ENCODE measurements around the gene GRN.
"Not testable (repeated sequence)": the region's sequence is repeated elsewhere in the genome, so short reads cannot be mapped to it uniquely, and the experiment has no call there.

Gene GRN

DNA sequence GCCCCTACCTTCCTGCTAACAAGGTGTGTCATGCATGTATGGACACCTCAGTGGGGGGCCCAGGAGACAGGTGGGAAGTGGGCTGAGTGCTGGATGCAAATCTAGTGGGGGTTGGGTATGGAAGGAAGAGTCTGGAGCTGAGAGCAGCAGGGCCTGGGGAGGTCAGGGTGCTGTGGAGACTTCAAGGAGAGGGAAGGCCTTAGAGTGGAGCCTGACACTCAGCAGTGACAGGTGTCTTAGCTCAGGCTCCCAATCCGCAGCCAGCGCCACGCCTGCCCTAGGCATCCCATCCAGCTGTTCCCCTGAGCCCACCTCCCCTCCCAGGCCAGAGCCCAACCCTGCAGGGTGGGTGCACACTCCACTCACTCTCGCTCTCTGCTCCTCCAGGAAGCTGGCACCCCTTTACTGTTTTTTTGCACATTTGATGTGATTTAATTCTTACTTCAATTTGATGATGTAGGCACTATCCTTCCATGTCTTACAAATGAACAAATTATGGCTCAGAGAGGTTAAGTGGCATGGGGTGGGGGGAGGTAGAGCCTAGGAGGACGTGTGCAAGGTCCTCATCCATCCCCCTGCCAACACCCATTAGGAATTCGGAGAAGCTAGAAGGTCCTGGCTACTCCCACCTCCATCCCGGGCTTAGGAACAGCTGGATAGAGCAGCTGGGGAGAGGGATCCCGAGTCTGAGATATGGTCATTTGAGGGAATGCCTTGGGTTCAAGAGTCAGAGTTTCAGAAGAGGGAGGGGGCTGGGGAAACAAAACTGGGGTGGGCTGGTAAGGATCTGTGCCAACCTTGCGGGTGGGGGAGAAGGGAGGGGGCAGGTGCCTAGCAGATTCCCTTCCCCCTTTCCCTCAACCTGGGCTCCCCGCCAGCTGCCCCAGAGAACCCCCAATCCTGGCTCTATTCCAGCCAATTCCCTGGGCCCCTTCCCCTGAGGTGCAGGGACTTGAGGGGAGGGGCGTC, 16.5 kb downstream of the GRN start:
- DNase-seq (ENCODE audit: low read depth), result no peak

DNA sequence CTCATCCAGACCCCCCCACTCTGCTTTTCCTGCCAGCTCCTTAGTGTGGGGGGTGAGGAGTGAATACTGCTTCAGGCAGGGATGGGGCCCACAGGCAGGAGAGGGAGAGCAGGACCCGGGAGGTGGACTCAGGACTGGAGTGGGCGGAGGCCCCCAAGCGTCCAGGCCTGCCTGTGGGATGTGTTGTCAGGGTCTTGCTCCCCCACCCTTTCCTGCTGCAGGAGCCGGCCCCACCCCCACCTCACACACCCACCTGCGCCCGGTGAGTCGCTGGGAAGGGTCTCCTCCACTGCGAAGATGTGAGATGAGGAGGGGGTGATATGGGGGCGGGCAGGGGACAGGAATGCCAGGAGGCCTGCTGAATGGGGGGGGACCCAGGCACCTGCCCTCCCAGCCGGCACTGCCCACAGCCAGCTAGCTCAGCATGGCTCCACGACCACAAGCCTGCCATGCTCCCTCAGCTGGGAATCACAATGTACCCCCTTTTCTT, 17.4 kb downstream of the GRN start:
- DNase-seq (ENCODE audit: low read depth), result no peak

DNA sequence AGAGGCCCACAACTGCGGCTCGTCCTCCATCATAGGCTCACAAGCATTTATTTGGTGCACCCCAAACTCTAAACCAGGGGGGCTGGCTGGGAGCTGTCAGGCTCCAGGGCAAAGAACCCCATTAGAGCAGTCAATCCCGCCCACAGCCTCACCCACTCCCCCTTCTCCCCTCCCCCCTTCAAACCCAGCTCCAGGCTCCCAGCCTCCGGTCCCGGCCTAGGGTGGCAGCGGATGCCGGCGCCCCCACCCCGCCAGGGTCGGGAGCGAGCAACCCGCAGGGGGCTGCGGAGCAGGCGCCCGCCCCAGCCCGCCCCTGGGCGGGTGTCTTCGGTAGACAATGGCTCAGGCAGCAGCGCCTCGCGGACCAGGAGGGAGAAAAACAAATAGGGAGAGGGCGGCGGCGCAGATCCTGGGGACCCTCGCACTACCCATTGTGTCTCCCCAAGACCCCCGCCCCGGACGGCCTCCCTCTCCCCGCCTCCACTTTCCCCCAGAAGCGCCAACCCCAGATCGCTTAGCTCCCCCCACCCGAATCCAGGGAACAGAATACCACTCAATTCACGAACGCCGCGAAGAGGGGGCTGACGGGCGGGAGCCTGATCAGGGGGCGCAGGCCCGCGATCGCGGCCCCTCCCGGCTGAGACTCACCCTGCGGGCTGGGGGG, 18.0 kb downstream of the GRN start:
- DNase-seq (ENCODE audit: low read depth), result no peak

DNA sequence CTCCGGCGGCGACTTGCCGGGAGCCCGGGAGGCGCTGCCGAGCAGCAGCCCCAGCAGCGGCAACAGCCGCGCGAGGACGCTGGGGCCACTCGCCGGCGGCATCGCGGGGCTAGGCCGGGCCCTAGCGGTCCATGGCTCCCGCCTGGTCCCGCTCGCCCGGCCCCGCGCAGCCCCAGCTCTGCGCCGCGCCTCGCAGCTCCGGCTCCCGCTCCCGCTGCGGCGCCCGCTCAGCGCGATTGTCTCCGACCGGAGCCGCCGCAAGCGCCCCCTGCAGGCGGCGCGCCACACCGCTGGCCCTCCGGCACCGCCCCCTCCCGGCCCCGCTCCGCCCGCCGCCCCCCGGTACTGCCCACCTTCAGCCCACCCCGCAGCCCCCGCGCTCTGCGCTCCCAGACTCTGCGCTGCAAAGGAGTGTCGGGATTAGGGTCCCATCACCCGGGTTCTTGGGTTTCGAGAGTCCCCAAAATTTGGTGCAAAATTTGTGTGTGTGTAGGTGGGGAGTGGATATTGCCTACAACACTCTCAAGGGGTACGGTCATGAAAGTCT, 18.6 kb downstream of the GRN start, which contains the start of gene FAM171A2:
Gene FAM171A2, minus strand, starts transcription at position 241 of the 547 bp plus-strand sequence. Its CDS starts 139 bp downstream, at position 102.
- DNase-seq (ENCODE audit: low read depth), result peak; percentile 57

DNA sequence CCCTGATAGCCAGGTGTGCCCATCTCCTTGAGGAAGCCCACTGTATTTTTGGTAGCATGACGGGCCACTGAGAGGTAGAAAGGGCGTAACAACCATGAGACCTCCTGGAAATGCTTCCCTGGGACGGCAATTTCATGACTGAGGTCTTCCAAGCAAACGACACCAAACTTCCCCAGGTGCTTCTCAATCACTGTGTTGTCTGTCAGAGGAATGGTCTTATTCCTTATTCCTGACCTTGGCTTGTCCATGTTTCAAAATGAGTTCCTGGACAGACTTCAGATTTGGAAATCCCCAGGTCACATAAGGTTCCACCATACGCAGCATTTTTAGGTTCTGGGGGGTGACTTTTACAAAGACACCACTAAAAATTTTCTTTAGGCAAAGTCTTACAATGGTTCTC, 19.9 kb downstream of the GRN start:
- DNase-seq (ENCODE audit: low read depth), result not testable (repeated sequence)

DNA sequence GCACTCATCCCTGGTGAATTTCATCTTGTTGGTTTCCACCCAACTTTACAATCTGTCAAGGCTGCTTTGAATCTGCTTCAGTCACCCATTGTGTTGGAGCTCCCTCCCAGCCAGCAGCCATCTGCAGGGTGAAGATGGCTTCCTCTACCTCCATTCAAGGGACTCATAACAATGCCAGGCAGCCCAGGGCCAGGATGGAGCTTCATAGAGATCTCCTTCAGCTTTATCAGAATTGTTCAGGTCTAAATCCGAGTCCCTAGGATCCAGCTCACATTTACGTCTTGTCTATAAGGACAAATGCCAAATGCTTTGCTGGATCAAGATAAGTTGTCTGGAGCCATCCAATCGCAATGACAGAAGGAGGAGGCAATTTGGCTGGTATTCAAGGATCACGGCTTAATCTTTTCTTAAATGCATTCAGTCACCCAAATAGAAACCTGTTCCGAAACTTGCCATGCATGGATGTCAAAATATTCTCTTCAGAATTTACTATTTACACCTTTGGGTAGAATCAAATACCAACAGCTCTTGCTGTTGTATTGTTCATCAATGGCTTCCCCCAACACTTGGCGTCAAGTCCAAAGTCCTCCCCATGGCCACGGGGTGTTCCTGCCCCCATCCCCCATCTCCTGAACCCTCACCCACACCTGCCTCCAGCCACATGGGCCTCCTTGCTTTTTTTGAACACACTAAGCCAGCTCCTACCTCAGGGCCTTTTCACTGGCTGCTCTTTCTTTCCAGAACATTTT, 22.3 kb downstream of the GRN start:
- DNase-seq (ENCODE audit: low read depth), result no peak

DNA sequence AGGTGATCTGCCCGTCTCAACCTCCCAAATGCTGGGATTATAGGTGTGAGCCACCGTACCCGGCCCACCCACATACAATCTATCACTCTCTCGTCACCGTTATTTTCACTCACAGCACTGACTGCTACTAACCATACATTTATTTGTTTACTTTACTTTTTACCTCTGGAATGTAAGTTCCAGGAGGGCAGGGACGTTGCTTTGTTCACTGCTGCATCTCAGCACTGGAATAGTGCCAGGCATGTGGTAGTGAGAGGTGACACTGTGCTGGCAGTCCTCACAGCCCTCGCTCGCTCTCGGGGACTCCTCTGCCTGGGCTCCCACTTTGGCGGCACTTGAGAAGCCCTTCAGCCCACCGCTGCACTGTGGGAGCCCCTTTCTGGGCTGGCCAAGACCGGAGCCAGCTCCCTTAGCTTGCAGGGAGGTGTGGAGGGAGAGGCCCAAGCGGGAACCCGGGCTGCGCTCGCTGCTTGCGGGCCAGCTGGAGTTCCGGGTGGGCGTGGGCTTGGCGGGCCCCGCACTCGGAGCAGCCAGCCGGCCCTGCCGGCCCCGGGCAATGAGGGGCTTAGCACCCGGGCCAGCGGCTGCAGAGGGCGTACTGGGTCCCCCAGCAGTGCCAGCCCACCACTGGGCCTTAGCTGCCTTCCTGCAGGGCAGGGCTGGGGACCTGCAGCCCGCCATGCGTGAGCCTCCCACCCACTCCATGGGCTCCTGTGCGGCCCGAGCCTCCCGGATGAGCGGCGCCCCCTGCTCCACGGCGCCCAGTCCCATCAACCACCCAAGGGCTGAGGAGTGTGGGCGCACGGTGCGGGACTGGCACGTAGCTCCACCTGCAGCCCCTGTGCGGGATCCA, 23.5 kb downstream of the GRN start:
- DNase-seq (ENCODE audit: low read depth), result not testable (repeated sequence)

DNA sequence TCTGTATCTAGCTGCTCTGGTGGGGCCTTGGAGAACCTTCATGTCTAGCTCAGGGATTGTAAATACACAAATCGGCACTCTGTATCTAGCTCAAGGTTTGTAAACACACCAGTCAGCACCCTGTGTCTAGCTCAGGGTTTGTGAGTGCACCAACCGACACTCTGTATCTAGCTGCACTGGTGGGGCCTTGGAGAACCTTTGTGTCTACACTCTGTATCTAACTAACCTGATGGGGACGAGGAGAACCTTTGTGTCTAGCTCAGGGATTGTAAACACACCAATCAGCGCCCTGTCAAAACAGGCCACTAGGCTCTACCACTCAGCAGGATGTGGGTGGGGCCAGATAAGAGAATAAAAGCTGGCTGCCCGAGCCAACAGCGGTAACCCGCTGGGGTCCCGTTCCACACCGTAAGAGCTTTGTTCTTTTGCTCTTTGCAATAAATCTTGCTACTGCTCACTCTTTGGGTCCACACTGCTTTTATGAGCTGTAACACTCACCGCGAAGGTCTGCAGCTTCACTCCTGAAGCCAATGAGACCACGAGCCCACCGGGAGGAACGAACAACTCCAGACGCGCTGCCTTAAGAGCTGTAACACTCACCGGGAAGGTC, 24.4 kb downstream of the GRN start:
- not testable (repeated sequence) for DNase-seq (ENCODE audit: low read depth)

DNA sequence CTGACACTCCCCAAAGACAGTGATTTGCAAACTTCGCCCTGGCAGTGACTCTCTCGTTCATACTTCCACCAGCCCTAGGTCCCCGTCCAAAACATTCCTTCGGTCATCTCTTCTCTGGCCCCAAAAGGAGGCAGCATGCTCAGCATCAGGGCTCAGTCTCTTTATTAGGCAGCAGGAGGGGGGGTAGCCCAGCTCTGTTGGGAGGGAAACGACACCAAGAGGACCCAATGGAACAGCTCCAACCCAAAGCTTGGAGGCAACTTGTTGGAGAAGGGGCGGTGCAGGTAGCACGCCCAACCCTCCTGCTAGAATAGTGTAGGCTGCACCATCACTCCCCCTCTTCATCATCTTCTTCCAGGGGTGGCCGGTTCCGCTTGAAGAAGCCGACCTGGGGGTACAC, 26.9 kb downstream of the GRN start:
- no peak for DNase-seq (ENCODE audit: low read depth)

DNA sequence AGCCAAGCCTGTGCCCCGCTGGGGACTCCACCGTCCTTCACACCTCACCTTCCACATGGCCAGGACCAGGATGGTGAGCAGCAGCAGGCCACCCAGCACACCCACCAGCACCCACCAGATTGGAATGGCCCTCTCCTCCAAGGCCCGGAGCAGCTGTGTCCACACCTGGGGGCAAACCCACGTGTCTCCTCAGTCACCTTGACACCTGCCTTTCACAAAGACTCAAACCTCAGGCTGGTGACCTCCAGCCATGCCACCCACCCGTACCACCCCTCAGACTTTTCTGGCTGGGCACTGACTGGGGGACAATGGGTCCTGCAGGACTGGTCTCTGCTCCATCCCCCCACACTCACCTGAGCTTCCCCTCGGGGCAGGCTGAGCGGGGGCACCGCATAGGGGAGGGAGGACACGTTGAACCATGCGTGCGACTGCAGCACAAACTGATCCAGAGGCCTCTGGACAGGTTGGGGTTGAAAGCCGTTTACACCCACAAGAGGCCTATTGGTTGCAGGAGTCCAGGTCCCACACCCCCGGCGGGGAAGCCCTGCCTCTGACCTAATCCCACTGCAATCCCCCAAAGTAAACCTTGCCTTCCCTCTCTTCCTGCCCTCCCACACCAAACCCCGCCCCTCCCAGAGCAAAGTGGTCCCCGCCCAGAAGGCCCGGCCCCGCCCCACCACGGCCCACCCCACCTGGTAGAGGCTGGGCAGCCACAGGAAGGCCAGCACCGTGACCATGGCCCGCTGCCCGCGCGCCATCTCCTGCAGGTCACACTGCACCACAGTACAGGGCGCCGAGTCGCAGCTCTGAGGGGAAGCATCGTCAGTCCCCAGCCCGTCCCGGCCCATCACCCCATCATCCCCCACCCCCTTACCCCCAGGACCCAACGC, 29.4 kb downstream of the GRN start:
- no peak for DNase-seq (ENCODE audit: low read depth)

DNA sequence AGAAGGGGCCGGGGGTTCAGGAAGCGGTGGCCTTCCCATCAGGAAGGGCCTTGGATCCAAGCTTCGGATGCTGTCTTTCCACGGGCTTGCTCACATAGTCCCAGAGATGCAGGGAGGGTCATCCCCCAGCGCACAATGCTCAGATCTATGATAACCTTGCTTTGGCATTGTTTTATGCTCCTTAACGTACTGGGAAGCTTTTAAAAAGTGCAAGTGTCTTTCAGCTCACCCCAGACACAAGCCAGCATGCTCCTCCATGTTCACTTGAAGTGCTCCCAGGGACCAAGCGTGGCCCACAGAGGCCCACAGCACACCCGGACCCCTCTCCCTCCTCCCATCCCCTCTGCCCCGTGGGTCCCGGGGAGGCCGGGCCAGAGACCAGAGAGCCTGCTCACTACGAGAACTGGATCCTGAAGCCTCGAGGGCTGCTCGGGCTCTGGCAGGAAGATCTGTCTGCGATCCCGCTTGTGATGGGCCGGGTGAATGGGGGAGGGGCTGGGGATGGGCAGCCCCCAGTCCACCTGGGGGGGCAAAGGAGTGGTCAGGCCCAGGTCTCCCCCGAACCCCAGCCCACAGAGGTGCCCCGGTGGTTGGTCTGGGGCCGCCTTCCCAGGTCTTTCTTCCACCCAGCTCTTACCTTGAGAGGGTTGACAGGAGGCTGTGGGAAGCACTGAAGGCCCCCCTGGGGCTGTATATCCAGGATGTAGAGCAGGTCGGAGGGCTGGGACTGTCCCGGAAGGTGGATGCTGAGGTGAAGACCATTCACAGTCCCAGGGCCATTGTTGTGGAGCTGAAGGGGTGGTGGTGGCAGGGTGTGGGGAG, 30.3 kb downstream of the GRN start:
- DNase-seq (ENCODE audit: low read depth), result no peak

DNA sequence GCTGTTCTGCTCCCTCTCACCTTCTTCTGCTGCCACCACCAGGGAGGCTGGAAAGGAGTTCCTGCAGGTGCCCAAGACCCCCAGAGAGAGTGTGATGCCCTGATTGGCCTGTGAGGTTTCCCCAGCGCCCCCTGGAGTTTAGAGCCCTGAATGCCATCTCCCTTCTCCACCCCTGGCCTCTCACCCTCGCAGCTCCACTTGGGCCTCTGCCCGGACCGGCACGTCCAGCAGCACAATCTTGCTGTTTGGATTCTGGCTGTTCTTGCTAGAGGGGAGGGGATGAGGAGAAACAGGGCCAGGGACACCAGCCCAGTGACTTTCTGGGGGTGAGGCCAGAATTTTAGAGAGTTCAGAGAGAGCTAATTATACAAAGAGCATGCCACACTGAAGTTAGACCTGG, 31.0 kb downstream of the GRN start:
- DNase-seq (ENCODE audit: low read depth), result no peak

DNA sequence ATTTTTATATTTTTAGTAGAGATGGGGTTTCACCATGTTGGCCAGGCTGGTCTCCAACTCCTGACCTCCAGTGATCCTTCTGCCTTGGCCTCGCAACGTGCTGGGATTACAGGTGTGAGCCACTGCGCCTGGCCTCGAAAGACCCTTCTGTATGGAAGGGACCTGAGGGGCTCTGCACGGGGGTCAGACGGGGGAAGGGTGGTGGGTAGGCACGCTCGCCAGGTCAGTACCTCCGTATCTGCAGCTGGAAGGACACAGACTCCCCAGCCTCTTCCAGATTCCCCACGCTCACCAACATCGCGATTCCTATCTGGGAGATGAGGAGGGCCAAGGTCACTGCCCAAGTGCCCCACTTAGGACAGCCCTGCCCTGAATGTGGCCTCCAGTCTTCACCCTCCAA, 31.7 kb downstream of the GRN start:
- no peak for DNase-seq (ENCODE audit: low read depth)

DNA sequence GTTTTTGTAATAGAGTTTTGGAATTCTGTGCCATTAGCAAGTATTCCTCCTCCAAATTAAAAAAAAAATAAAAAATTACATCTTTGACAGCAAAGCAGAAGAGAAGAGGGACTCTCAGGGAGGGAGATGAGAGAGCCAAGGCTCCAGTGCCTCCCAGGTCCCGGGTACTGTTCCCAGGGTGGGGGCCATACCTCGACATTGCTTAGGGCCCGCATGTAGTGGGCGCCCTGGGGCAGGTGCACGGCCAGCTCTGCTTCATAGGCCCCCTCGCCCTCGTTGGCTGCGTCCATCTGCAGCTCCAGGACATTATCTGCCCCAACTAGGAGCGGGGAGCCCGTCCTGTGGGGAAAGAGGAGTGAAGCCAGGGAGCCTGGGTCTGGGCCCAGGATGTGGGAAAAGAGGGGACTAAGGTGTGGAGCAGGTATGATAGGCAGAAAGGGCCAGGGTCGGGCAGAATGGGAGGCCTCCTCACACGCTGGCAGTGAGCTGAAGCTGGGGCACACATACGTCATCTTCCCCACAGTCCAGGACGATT, 33.1 kb downstream of the GRN start:
- no peak for DNase-seq (ENCODE audit: low read depth)

DNA sequence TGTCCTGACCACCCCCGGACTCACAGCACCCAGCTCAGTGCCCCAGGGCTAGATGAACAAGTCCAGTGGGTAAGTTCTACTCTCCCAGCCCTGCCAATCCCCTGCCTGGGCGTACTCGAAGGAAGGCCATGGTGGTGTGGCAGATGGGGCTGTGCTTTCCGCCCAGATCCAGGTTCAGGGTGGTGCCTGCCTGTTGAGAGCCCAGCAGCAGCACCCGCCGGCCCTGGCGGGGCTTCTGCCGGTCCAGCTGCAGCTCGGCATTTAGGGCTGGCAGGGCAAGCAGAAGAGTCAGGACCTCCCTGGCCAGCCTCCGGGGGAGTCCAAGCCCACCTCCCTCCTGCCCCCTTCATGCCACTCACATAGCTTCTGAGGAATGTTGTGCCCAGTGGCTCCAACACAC, 34.8 kb downstream of the GRN start:
- no peak for DNase-seq (ENCODE audit: low read depth)

DNA sequence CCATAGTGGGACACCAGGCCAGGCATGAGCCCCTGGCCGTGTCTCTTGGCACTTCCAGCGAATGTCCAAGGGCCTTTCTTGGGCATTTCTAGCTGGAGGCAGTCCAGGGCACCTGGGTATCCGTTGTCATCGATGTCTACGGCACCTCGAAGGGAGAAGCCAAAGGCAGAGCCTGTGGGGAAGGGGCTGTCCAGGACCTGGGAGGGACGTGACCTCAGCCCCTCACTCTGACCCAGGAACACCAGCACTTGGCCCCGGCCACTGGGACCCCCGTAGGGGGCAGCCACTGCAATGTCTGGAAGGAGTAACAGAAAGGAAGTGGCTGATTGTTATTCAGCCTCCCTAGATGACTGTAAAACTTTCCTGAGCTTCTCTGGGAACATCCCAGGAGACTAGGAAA, 35.7 kb downstream of the GRN start:
- DNase-seq (ENCODE audit: low read depth), result no peak

DNA sequence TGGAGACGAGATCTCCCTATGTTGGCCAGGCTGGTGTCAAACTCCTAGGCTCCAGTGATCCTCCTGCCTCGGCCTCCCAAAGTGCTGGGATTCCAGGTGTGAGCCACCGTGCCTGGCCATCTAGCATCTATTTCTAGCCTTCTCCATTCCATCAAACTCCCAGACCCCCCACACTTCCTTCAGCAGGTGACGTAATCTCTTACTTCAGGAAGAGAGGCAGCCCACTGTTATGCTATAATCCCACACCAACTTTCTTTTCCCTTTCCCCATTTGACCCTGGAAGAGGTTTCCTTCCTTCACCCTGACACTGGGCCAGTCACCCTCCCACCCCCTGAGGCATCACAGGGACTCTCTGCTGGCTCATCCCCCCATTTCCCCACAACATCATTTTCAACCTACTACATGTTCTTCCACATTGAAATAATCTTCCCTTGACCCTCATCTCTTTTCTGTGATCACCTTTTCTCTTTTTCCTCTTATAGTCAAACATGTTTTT, 36.8 kb downstream of the GRN start:
- DNase-seq (ENCODE audit: low read depth), result no peak

DNA sequence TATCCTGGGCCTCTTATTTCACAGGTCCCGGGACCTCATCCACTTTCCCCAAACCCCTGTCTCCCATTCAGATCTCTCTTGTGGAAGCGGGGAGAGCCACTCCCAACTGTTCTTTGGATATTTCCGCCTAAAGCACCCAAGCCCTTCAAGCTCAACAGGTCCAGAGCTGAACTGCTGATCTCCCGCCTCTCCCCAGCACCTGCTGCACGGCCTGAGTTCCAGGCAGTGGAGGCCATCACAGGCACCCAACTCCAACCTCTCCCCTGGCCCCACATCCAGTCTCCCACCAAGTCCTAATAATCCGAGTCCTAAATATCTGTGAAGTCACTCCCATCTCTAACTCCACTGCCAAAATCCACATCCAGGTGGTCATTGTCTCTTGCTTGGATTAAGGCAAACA, 37.8 kb downstream of the GRN start:
- DNase-seq (ENCODE audit: low read depth), result no peak
